ENCODE measurements around the gene RASD1.

The RASD1 gene

DNA sequence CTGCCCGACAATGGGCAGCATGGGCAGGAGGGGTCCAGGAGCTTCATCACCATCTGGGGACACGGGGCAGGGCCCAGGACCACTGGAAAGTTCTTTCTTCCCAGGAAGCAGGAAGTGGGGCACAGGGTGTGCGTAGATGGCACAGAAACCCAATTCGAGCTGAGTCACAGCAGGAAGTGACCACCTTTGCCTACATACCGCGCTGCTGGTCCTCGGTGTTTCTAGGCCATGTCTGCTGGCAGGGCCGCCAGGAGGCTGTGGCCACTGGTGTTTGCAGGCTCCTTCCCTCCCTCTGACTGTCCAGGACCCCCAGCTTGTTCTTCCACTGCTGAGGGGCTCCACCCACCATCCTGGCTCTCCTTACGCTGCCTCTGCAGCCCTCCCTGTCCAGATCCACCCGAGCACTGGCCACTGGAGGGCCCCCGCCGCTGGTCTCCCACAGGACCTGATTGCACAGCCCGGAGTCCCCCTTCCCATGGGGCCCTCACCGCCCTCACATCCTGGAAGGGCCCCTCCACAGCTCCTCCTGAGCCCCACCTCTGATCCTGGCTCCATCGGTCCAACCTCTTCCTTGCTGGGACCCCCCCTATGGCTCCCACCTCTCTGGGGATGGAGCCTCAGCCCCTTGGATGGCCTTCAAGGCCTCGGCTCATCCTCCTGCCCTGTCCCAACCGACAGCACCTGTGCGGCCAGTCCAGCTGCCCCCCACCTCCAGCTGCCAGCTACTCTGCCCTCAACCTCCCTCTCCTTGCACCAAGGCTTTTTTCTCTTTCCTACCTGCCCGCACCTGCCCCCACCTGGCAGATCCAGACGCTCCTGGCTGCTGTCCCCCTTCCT lies 14.5 kb upstream of the RASD1 start:
- no peak for DNase-seq (ENCODE audit: low read depth)

DNA sequence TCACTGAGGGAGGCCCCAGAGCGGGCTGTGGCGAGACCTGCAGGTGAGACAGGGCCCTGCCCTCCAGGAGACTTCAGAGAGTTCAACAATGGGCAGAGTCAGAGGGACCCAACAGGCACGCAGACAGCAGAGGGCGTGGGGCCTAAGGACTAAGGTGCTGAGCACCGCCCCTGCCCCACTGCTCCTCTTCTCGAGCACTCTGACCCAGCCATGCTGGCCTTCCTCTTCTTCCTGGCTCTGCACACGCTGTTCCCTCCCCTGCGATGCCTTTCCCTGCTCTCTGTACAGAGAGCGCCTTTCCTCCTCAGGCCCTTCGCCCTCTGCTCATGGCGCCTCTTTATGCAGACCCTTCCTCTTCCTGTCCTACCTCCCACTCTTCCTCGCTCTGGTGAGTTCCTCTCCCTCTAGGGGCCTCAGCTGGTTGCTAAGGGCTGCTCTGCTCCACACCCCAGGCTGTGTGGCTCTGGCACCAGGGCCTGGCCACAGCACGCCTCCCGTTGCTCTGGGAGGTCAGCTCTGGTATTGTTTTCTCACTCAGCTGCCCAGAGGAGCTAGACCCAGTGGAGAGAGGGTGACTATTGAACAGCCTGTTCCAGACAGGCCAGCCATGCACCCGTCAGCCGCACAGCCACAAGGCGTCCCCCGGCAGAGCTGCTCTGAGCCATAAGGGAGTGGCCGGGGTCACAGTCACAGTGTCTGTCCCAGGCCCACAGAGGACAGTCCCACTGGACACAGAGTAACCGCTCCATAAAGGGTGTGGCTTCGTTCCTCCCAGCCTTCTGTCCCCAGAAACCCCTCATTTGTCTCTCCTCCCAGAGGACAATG lies 13.6 kb upstream of the RASD1 start:
- no peak for DNase-seq (ENCODE audit: low read depth)

DNA sequence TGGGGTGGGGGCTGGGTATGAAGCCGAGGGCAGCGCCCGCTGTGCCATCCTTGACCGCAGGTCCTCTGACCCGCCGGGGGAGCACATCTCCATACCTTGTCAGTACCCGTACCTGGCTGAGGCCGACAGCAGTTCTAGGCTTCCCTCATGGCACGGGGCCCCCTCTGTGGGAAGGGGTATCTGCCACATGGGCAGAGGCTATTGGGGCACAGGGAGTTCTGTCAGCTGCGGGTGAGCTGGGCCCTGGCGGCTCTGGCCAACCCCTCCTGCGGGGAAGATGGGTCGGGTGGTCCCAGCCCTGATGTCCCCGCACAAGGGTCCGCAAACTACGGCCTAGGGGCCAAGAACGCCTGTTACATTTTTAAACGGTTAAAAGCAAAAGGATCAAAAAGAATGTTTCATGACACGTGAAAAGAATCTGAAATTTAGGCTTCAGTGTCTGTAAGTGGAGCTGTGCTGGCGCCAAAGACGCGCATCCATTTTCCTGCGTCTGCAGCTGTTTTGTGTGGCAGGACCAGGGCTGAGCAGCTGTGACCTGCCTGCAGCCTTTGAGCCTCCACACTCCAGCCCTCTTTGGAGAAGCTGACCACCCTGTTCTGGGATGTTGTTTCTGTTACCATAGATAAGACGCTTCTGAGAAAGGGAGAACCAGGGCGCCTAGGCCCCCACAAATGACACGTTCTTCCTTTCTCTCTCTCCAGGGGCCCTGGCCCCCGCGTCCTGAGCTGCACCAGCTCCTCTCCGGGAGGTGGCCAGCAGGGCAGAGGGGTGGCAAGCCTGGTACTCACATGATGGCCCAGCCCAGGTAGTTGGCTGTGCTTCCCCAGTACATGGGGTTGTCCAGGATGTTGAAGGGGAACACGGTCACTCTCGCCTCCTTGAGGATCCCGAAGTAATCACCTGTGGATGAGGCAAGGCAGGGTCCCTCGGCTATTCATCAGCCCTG lies 12.7 kb upstream of the RASD1 start:
- DNase-seq (ENCODE audit: low read depth), result no peak

DNA sequence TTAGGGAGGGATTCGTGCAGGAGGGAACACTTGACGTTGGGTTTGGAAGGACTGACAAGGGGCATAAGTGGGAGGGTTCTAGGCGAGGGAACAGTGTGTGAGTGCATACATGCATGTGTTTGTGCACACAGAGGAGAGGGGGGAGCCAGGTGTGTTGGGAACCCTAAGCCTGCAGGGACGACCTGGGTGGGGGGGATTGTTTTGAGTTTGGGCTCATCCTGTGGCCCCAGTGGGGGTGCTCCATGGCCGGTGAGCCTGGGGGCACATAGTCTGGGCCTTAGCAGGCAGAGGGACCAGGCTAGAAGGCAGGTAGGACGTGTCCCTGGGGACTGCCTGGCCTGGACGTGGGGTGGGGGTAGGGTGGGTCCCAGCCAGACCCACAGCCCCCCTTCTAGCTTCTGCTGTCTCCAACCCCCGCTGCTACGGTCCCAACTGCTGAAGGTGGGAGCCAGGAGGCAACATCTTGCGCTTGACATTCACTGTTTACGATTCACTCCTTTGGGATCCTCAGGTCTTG lies 11.9 kb upstream of the RASD1 start:
- no peak for DNase-seq (ENCODE audit: low read depth)

DNA sequence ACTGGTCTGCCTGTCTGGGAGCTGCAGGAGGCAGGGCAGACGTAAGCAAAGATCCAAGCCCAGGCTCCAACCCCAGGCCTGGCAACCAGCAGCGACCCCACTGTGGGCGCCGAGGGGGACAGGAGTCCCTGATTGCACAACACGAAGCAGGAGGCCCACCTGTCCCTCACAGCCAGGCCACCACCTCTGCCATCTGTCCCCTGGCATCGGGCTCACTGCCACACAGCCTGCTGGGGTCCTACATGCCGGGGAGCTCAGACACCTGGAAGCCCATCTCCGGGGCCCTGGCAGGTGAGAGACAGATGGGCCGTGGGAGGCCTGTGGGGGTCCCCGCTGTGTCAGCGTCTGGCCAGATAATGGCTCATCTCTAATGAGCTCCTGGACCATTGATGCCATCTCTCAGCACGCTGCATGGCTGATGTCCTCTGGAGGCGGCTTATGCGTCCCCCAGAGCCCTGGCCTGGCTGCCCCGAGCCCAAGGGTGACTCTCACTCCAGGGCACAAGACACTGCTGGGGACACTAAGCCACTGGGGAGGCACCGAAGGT lies 11.3 kb upstream of the RASD1 start:
- no peak for DNase-seq (ENCODE audit: low read depth)

DNA sequence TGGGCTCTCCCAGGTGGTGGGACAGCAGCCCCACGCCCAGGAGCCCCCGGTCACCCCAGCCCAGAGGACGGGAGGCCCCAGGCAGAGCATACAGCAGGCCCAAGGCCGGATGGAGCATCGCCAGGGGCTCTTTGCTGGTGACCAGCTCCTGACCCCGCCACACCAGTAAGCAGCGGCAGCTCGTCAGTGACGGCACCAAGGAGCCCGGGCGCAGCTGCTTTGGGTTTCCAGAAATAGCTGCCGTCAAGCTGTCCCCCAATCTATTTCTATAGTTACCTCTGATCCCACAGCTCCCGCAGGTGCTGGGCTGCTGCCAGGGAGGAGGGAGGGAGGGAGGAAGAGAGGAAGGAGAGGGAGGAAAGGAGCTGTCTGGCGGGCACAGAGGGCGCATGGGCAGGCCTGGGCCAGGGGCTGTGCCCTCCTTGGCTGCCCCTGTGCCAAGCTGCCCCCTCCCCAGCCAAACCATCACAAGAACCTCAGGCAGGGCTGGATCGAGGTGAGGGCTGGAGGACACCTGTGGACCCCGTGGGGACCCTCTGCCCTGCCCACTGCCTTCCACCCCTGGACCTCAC lies 10.8 kb upstream of the RASD1 start:
- DNase-seq (ENCODE audit: low read depth), result no peak

DNA sequence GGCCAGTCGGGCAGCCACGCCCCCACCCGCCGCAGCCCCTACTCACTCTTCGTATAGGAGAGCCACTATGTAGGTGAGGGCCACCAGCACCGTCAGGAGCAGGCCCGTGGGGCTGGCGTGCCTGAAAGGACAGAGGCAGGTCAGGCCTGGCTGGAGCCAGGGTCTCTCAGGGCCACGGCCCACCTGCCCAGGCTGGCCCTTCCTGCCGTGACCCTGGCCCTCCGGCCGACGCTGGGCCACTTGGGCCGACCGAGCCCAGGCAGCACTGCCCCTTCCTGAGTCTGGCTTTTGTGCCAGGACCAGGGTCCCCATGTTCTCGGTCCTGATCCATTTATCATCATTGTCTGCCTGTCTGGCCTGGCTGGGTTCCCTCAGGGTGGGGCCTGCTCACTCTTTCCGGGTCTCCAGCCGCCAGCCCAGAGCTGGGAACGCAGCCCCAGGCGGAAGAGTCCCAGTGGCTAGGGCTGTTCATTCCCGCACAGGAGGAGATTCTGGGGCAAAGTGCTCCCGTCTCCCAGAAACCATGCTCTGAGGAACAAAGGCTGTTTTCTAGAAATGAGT lies 10.1 kb upstream of the RASD1 start:
- no peak for DNase-seq (ENCODE audit: low read depth)

DNA sequence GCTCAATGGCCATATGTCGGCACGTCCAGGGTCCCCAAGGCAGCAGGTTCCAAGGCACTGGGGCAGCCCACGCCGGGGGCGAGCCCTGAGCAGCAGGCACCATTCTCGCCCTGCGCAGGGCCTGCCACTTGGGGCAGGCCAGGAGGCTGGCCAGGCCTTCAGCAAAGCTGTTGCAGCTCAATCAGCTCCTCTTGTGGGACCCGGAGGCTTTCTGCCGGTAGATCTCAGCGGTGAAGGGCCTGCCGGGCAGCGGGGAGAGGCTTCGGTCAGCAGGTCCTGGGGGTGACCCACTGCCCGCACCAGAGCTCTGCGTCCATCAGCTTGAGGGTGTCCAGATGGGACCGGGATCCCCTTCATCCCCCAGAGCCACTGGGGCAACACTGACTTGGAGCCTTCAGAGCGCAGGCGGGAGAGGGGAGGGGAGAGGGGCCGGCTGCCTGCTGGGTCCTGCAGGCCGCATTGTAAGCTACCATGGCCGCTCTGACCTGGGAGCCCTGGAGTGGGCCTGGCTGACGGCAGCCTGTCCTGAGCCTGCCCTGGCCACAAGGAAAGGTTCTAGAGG lies 9.5 kb upstream of the RASD1 start:
- DNase-seq (ENCODE audit: low read depth), result no peak

DNA sequence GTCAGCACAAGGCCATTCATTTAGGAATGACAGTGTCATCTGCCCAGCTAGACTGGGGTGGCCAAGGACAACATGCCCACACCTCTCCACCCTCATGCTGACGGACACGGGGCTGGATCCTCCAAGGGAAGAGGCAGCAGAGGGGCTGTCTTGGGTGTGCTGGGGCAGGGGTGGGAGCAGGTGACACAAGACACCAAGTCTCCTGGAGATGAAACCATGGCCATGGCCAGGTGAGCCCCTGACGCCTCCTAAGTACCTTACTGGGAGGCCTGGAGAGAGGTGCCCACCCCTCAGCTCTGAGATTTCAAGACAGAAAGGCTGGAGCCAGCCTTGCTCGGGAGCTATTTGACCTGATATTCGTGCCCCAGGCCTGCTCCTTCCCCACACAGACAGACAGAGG lies 9.0 kb upstream of the RASD1 start:
- no peak for DNase-seq (ENCODE audit: low read depth)

DNA sequence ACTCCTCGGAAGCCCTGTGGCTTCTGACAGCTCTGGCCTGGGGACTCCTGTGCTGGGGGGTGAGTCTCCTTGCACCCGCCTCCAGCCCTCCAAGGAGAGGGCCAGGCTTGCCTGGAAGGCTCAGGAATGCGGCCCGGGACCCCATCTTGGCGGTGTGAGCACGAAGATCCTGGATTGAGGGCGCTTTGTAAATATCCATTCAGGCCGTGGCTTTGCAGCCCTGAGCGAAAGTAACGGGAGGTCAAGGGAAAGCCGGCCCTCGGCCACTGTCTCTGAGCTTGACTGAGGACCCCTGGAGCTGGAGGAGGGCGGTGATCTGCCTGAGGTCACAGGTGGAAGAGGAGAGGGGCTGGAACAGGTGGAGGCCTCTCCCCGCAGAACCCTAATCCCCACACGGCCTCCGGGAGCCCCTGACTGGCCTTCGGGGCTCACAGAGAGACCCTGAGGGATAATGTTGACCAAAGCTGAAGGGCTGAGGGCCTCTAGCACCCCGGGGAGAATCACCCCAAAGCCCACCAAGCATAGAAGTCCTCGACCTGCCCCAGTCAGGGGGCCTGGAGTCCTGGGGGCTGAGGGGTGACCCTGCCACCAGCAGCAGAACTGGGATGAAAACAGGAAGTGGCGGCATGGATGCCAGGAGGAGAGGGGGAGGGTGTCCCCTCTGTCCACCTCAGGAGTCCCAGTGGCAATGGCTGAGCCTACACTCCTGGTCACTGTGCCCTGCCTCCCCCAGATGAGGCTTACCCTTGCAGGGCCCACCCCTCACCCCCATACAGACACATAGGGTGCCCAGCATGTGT lies 8.3 kb upstream of the RASD1 start:
- no peak for DNase-seq (ENCODE audit: low read depth)

DNA sequence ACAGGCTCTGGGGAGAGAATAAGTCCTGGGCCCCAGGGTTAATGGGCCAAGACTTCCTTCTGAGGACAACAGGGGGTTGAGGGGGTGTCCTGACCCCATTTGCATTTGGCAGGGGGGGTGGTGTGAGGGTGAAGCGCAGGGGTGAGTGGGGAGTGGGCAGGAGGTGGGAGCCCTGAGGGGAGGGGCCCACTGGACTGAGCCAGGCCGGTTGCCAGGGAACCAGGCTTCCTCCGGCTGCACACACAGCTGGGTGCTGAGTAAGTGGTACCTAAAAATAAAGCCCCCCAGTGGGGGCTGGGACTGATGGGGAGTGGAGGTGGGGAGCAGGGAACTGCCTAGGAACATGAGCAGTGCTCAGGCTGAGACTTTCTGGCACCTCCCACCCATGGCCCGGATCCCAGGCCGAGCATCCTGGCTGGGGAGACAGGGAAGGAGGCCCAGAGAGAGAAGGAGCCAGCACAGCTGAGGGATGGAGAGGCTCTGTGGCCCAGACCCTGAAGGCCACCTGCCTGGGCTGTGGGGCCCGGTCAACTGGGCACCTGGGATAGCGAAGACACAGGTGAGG lies 7.5 kb upstream of the RASD1 start:
- no peak for DNase-seq (ENCODE audit: low read depth)

DNA sequence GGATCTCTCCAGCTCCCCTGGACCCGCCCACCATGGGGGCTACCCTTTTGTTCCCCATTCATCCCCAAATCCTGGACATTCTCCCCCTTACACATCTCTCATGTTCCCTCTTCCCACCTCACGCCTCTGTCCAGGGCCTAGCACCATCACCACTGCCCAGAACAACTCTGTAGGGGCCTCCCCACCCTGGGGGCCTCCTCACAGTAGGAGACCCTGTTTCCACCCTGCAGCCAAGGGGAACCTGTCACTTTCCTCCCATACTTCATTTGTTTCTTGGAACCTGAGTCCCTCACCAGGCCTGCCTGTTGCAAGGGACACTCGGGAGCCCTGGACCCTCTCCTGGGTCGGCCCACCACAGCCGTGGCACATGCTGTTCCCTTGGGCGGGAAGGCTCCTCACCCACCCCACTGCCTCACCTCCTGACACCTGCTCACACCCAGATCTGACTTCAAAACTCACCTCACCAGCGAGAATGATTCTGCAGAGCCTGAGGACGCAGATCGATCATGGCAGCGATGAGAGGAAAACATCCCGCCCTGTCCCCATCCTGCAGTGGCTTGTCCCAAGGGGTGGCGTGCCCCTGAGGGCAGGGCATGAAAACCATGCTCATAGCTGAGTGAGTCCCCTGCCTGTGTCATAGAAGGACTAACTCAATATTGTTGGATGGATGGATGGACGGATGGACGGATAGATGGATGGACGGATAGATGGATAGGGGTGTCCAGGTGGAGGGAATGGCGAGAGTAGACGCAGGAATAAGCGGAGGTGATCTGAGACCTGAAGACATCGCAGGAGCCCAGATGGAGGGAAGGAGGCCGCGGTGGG lies 6.8 kb upstream of the RASD1 start:
- no peak for DNase-seq (ENCODE audit: low read depth)

DNA sequence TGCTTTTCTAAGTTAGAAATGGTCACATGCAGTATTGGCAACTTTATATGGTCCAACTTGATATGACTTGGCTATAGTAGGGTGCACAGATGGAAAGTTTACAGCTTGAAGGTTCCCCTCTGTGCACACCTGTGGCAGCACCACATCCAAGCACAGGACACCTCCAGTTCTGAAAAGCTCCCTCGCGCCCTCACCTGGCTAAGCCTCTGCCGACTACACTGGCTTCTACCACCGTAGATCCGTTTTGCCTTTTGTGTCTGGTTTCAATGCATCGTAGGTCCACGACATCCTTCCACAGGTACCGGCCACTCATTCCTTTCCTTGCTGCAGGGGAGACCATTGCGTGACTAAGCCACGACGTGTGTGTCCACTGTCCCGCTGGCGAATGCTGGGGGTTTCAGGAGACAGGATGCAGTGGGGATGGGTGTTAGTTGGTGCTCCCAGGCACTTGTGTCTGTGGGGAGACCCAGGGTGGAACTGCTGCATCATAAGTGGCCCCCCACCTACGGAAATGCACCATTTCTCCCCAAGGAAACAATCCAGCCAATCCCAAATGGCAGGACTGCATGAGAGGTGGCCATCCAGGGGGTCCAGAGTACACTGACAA lies 4.9 kb upstream of the RASD1 start:
- DNase-seq (ENCODE audit: low read depth), result no peak

DNA sequence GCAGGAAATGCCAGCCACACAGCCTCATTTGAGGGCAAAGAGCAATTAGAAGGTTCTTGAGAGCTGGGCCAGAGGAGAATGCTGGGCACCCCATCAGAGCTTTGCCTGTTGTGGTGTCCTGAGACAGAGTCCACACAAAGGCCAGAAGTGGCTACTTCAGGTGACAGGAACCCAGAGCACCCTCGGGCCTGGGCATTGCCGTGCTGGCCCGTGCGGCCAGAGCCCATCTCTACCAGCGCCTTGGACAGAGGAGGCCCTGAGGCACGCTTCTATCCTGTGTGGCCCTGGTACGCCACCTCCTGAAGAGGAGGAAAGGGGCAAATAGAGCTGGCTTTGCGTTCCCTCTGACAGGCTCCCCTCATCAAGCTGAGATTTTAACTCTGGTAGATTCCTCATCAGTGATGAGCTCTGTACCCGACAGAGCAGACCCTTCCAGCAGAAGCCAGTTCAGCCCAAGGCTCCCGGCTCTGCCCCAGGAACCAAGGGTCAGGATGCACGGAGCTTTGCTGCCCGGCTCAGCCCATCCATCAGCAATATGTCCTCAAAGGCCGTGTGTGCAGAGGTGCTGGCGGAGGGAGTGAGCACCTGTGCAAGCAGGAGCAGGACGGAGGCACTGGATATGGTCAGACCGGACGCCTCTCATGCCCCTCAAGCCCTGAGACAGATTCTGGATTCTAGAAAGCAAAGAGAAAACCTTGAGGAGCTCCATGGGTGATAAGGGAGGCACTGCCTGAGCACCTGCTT lies 3.4 kb upstream of the RASD1 start:
- no peak for DNase-seq (ENCODE audit: low read depth)

DNA sequence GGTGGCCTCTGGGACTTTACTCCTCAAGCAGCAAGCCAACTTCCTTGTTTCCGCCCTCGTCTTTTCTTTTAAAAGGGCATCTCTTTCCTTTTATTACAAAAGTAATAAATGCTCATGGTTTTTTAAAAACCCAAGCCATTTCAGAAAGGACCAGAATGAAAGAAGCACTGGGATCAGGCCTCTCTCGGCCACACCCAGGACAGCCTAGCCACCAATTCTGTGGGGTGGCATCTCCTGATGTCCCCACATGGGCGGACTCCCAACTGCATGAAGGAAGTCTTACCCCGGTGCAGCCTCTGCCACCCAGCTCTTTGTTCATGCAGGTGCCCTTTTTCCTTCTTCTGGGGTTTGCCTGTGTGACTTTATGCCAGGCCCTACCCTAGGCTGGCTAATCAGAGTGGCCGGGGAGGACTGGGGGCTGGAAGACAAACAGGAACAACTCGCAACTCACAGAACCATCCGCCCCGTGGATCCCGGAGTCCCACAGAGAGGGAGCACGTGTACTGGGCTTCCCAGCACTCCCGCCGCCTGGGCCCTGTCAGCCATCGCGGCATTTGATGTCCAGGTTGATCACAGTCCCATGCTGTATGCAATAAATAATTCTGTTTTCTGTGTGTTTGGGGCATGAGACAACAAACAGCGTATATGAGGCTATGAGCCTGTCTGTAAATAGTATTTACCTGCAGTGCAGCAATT lies 2.6 kb upstream of the RASD1 start:
- DNase-seq (ENCODE audit: low read depth), result no peak

DNA sequence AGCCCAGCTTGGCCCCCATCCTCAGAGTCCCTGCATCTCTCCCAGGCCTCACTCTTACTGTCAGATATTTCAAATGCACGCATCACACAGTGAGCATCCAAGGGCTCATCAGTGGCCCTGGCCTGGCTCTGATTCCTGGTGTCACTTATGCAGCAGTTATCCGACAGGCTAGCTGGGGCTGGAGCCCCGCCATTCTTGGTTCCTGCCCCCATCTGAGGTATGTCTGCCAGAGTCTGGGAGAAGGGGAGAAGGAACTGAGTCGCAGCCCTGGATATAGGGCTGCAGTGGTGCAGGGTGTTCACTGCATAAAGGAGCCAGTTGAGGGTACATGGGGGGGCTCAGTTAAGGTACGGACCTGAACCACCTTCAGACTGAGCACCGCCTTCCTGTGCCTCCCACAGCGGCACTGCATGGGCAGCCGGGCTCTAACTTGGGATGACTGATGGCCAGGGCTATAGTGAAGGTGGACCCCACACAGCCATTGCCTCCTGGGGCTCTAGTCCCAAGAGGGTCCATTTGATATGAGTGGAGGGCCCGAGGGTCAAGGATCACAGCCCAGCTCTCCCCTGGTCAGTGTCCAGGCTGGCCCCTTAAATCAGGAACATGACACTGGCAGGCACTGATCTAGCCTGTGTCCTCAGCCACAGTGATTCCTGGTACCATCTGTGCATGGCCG lies 1.8 kb upstream of the RASD1 start:
- DNase-seq (ENCODE audit: low read depth), result no peak

All from T-helper 22 cell (primary cell).